Chondrocyte (in vitro differentiated cells): ENCODE results near the gene MATCAP1. TPM values are rescaled to one million over a fixed set of nuclear protein-coding genes. Genes with fewer than 3 reads are reported as not detected.

Experiments used
- DNase-seq: peaks from one replicate; pipeline ENCODE4 v3.0.0; 2021; ENCODE audit warnings: mixed read lengths, low spot score
- H3K27ac Mint-ChIP-seq: one replicate; pipeline ENCODE4 v1.8.0; 2021; ENCODE audit warnings: mild to moderate bottlenecking, moderate library complexity, mixed read lengths; ENCODE audit not compliant: unreplicated experiment
- H3K27me3 Mint-ChIP-seq: 2 replicates; pipeline ENCODE4 v1.8.0; 2021; ENCODE audit warnings: low read depth, mixed read lengths
- H3K36me3 Mint-ChIP-seq: 2 replicates; pipeline ENCODE4 v1.8.0; 2021; ENCODE audit warnings: low read depth, mixed read lengths
- H3K4me1 Mint-ChIP-seq: 2 replicates; pipeline ENCODE4 v1.8.0; 2021; ENCODE audit warnings: low read depth, mild to moderate bottlenecking, mixed read lengths
- H3K4me3 Mint-ChIP-seq: one replicate; pipeline ENCODE4 v1.8.0; 2021; ENCODE audit warnings: mild to moderate bottlenecking, moderate library complexity, mixed read lengths; ENCODE audit not compliant: unreplicated experiment
- H3K9me3 Mint-ChIP-seq: 2 replicates; pipeline ENCODE4 v1.8.0; 2021; ENCODE audit warnings: low read depth, mixed read lengths
- total RNA-seq: library from RNA; stranded (reverse); gene quantifications from 3 replicates; pipeline ENCODE4 v1.2.1, GENCODE V29; 2021
- TF ChIP-seq, protein P1 (sequence below): fragments of 200-600 bp; sonication (generic); IDR thresholded peaks from 2 replicates; pipeline ENCODE4 v1.5.0; 2021; ENCODE audit warnings: antibody characterized with exemption, mild to moderate bottlenecking, moderate library complexity

Gene MATCAP1
- total RNA-seq, 1 donor from 2014 or later: 29.9 TPM

- TF ChIP-seq, protein P1, sequence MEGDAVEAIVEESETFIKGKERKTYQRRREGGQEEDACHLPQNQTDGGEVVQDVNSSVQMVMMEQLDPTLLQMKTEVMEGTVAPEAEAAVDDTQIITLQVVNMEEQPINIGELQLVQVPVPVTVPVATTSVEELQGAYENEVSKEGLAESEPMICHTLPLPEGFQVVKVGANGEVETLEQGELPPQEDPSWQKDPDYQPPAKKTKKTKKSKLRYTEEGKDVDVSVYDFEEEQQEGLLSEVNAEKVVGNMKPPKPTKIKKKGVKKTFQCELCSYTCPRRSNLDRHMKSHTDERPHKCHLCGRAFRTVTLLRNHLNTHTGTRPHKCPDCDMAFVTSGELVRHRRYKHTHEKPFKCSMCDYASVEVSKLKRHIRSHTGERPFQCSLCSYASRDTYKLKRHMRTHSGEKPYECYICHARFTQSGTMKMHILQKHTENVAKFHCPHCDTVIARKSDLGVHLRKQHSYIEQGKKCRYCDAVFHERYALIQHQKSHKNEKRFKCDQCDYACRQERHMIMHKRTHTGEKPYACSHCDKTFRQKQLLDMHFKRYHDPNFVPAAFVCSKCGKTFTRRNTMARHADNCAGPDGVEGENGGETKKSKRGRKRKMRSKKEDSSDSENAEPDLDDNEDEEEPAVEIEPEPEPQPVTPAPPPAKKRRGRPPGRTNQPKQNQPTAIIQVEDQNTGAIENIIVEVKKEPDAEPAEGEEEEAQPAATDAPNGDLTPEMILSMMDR: no peak
- H3K4me1 Mint-ChIP-seq: peaks cover 21% of the 10 kb centered on the region
- DNase-seq: no peak
- peak overlapping the region; percentile 59 for H3K4me3 Mint-ChIP-seq
- peak overlapping the region; percentile 70 for H3K27ac Mint-ChIP-seq
- peaks cover 11% of the 10 kb centered on the region for H3K36me3 Mint-ChIP-seq
- no peaks in the 10 kb centered on the region for H3K27me3 Mint-ChIP-seq
- no peaks in the 10 kb centered on the region for H3K9me3 Mint-ChIP-seq
Measured at GRCh38 chr16:67149276-67150046, 34.3 kb downstream of the MATCAP1 start.

GRCh38 chr16:67148656-67149275 is 35.0 kb downstream of the MATCAP1 start:
- peaks cover 11% of the 10 kb centered on the region for H3K36me3 Mint-ChIP-seq
- TF ChIP-seq, protein P1: no peak
- peak overlapping the region; percentile 59 for H3K4me3 Mint-ChIP-seq
- H3K27ac Mint-ChIP-seq: peak overlapping the region; percentile 70
- peaks cover 21% of the 10 kb centered on the region for H3K4me1 Mint-ChIP-seq
- no peaks in the 10 kb centered on the region for H3K9me3 Mint-ChIP-seq
- H3K27me3 Mint-ChIP-seq: no peaks in the 10 kb centered on the region
- DNase-seq: no peak

- H3K27ac Mint-ChIP-seq: peak overlapping the region; percentile 65
- TF ChIP-seq, protein P1: no peak
- peak; percentile 43 for DNase-seq
- H3K27me3 Mint-ChIP-seq: no peaks in the 10 kb centered on the region
- H3K4me3 Mint-ChIP-seq: no peak overlapping the region
- H3K36me3 Mint-ChIP-seq: peaks cover 14% of the 10 kb centered on the region
- peaks cover 21% of the 10 kb centered on the region for H3K4me1 Mint-ChIP-seq
- no peaks in the 10 kb centered on the region for H3K9me3 Mint-ChIP-seq
Measured at GRCh38 chr16:67148221-67148620, 35.5 kb downstream of the MATCAP1 start.

DNA sequence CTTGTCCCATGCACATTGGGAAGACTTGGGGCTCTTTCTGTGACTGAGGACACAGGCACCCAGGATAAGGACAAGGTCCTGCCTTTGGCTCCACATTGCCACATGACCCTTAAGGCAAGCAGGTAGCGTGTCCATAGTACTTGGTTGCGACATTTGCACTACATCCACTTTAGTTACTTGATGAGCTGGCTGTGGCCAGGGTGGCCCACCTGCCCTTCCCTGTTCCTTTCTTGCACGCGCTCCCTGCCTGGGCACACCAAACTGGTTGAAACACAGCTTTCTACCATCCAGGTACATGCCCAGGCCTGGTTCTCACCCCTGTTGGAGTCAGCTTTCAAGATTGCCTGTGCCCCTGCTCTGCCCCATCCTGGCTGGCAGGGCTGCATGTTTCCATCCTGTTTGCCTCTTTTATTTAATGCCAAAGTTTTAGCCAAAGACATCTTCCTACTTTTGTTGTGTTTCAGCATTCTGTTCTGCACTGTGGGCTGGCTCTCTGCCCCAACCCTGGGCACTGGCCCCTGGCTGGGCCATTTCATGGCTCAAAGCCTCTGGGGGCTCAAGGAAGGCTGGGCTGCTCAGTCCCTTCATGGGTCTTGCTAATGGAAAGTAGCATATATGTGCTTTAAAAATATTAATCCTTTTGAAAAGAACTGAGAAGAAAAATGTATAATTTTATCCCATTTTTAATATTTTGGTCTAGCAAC is 36.2 kb downstream of the MATCAP1 start:
- peaks cover 18% of the 10 kb centered on the region for H3K36me3 Mint-ChIP-seq
- no peaks in the 10 kb centered on the region for H3K27me3 Mint-ChIP-seq
- no peak overlapping the region for H3K27ac Mint-ChIP-seq
- H3K4me1 Mint-ChIP-seq: peaks cover 21% of the 10 kb centered on the region
- DNase-seq: peak; percentile 39
- H3K4me3 Mint-ChIP-seq: no peak overlapping the region
- TF ChIP-seq, protein P1: no peak
- no peaks in the 10 kb centered on the region for H3K9me3 Mint-ChIP-seq
